A549 (cell line): ENCODE data around the gene ZBTB11. TPM values are rescaled to one million over a fixed set of nuclear protein-coding genes. Genes with fewer than 3 reads are reported as not detected.
"Not testable (repeated sequence)": the region's sequence is repeated elsewhere in the genome, so short reads cannot be mapped to it uniquely, and the experiment has no call there.

Experiments used
- ATAC-seq, 2 experiments: fragments of 200-7000 bp in 1 of 2; fragments of >200 bp in 1 of 2; cut with Nextera tagmentation in 1 of 2; cut with Tn5 transposase in 1 of 2; 3 replicates each; pipeline versions ENCODE4 v1.8.0 to v1.9.1; 2018 to 2020; ENCODE audit warnings: mild to moderate bottlenecking in 1 of 2, moderate library complexity in 1 of 2
- CTCF ChIA-PET: fragments of 300-600 bp; sonication (Branson Sonifier 250); formaldehyde crosslinking; extraction: SDS; loops from one replicate; lab custom pipeline; 2021; ENCODE audit warnings: antibody characterized with exemption, inconsistent platforms; lab: Yijun Ruan, JAX
- POLR2A ChIA-PET: fragments of 350-600 bp; formaldehyde crosslinking; extraction: SDS; loops from one replicate; lab custom pipeline; 2021; ENCODE audit warnings: antibody characterized with exemption, inconsistent platforms; lab: Yijun Ruan, JAX
- DNase-seq, 2 experiments: peaks; one replicate each; pipeline versions ENCODE4 v3.0.0 to v3.0.0-alpha.2; 2011 to 2016; ENCODE audit warnings: low read depth in 1 of 2, low spot score in 1 of 2
- FAIRE-seq: peaks from 2 replicates; lab custom pipeline; 2011; peaks lifted over from hg19 to GRCh38; lab: Jason Lieb, UNC
- H3K27ac ChIP-seq, 2 experiments: fragments of >200 bp; sonication (Bioruptor Twin); formaldehyde crosslinking; 3 replicates each; pipeline ENCODE4 v1.5.1; 2016 to 2017
- H3K4me1 ChIP-seq: fragments of >200 bp; sonication (Bioruptor Twin); formaldehyde crosslinking; 3 replicates; pipeline ENCODE4 v1.6.1; 2016
- H3K4me2 ChIP-seq: fragments of >200 bp; sonication (Bioruptor Twin); formaldehyde crosslinking; 3 replicates; pipeline ENCODE4 v1.6.1; 2016
- H3K4me3 ChIP-seq: fragments of >200 bp; sonication (Bioruptor Twin); formaldehyde crosslinking; 3 replicates; pipeline ENCODE4 v1.5.1; 2016
- H3K9me3 ChIP-seq: fragments of >200 bp; sonication (Bioruptor Twin); formaldehyde crosslinking; 3 replicates; pipeline ENCODE4 v1.6.1; 2016
- CBX2 ChIP-seq: fragments of 200-600 bp; sonication (generic); IDR thresholded peaks from 2 replicates; pipeline ENCODE4 v1.6.1; 2016; ENCODE audit warnings: low read depth, mild to moderate bottlenecking, borderline replicate concordance
- CBX8 ChIP-seq: fragments of 200-600 bp; sonication (generic); IDR thresholded peaks from 2 replicates; pipeline ENCODE4 v1.6.1; 2016
- EP300 ChIP-seq, 2 experiments: fragments of >200 bp; sonication (Bioruptor Twin); formaldehyde crosslinking; IDR thresholded peaks; 2 replicates in 1 of 2; 3 replicates in 1 of 2; pipeline ENCODE4 v1.6.1; 2016 to 2017
- FOSB ChIP-seq: fragments of 250-450 bp; sonication (Bioruptor Pico); IDR thresholded peaks from 2 replicates; pipeline ENCODE4 v1.5.0; 2020; ENCODE audit warnings: mild to moderate bottlenecking, moderate library complexity
- GATA3 ChIP-seq: IDR thresholded peaks from 2 replicates; pipeline ENCODE4 v1.6.1; 2012; ENCODE audit warnings: borderline replicate concordance
- HOXB13 ChIP-seq: fragments of 250-450 bp; sonication (Bioruptor Pico); IDR thresholded peaks from 2 replicates; pipeline ENCODE4 v1.5.0; 2020; ENCODE audit warnings: low read depth, mild to moderate bottlenecking, moderate library complexity
- HOXB5 ChIP-seq: fragments of 250-450 bp; sonication (Bioruptor Pico); IDR thresholded peaks from 2 replicates; pipeline ENCODE4 v1.5.0; 2020; ENCODE audit warnings: mild to moderate bottlenecking, moderate library complexity
- JUNB ChIP-seq: fragments of >200 bp; sonication (Bioruptor Twin); formaldehyde crosslinking; IDR thresholded peaks from 2 replicates; pipeline ENCODE4 v1.6.1; 2016
- KDM1A ChIP-seq: fragments of 200-600 bp; sonication (generic); IDR thresholded peaks from 2 replicates; pipeline ENCODE4 v1.6.1; 2016; ENCODE audit warnings: low read depth, mild to moderate bottlenecking
- KDM5A ChIP-seq: fragments of 200-600 bp; sonication (generic); IDR thresholded peaks from 2 replicates; pipeline ENCODE4 v1.6.1; 2016; ENCODE audit warnings: antibody characterized with exemption, mild to moderate bottlenecking
- MAZ ChIP-seq: fragments of 150-350 bp; IDR thresholded peaks from 2 replicates; pipeline ENCODE4 v1.6.1; 2014; ENCODE audit warnings: antibody characterized with exemption, low read depth, low read length, borderline replicate concordance
- NFE2L2 ChIP-seq: fragments of 150-350 bp; conservative IDR thresholded peaks from 2 replicates; pipeline ENCODE4 v1.6.1; 2014; ENCODE audit warnings: low read length
- NPAS2 ChIP-seq: fragments of 250-450 bp; sonication (Bioruptor Pico); IDR thresholded peaks from 2 replicates; pipeline ENCODE4 v1.8.0; 2022; ENCODE audit warnings: mild to moderate bottlenecking, moderate library complexity, borderline replicate concordance
- ZC3H11A ChIP-seq: fragments of 450-650 bp; IDR thresholded peaks from 2 replicates; pipeline ENCODE4 v1.6.1; 2014; ENCODE audit warnings: antibody characterized with exemption, mild to moderate bottlenecking
- ZFP36 ChIP-seq: fragments of 450-650 bp; IDR thresholded peaks from 2 replicates; pipeline ENCODE4 v1.6.1; 2014; ENCODE audit warnings: borderline replicate concordance; ENCODE audit not compliant: partially characterized antibody
- WGBS: methylation state at CpG from one replicate; pipeline ENCODE4 v1.1.6; 2017; ENCODE audit errors: missing lambda C conversion rate; 5-methylcytosine and 5-hydroxymethylcytosine counted together
- polyA plus RNA-seq, 4 experiments: library from polyadenylated mRNA; depleted of rRNA in 3 of 4; stranded (reverse); fragments of >200 nt; fragmentation: RNase III in 1 of 4; extraction: RNeasy Plus Mini Kit Qiagen cat#74134 plus additional on column Dnase treatment in 1 of 4; gene quantifications; 2 replicates in 3 of 4; 3 replicates in 1 of 4; pipeline ENCODE4 v1.2.3, GENCODE V29; 2011 to 2017
- TF ChIP-seq, protein P1 (sequence below): fragments of 150-350 bp; IDR thresholded peaks from 2 replicates; pipeline ENCODE4 v1.6.1; 2014; ENCODE audit warnings: low read depth, mild to moderate bottlenecking, low read length
- TF ChIP-seq, protein P2 (sequence below): IDR thresholded peaks from 2 replicates; pipeline ENCODE4 v1.6.1; 2012; ENCODE audit warnings: low read depth, borderline replicate concordance
- TF ChIP-seq, protein P3 (sequence below): fragments of 250-450 bp; sonication (Bioruptor Pico); IDR thresholded peaks from 2 replicates; pipeline ENCODE4 v1.5.0; 2020; ENCODE audit warnings: low read depth, mild to moderate bottlenecking, moderate library complexity
- TF ChIP-seq, protein P4 (sequence below): fragments of >200 bp; sonication (Bioruptor Twin); formaldehyde crosslinking; IDR thresholded peaks from 3 replicates; pipeline ENCODE4 v1.6.1; 2016

Gene ZBTB11
- polyA plus RNA-seq, 2 of the 4 experiments (the other 2 are of a cell fraction) = 11.3 to 24.3 TPM

DNA sequence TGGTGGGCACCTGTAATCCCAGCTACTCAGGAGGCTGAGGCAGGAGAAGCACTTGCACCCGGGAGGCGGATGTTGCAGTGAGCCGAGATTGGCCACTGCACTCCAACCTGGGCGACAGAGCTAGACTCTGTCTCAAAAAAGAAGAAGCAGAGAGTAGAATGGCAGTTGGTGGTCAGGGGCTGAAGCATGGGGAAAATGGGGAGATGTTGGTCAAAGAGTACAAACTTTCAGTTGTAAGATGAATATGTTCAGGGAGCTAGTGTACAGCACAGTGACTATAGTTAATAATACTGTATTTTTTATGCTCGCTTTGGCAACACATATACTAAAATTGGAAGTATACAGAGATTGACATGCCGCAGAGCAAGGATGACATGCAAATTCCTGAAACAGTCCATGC lies 61.4 kb downstream of the ZBTB11 start:
- ChIA-PET CTCF (no interaction called here), POLR2A (no interaction called here)
- H3K4me3 ChIP-seq = no peak overlapping the region
- WGBS = 85% methylated on average over 6 of the region's 6 CpGs
- no peak overlapping the region for H3K27ac ChIP-seq
- H3K4me1 ChIP-seq = no peaks in the 10 kb centered on the region
- FAIRE-seq = no peak
- DNase-seq = no peak
- H3K9me3 ChIP-seq = no peaks in the 10 kb centered on the region
- no peak overlapping the region for H3K4me2 ChIP-seq
- TF ChIP-seq HOXB5 (CRISPR knock-in tag) (no peak), CBX8 (no peak), KDM1A (no peak), EP300 (IDR thresholded peaks at IDR 0.05) (no peak), ZC3H11A (no peak)
- no peak for ATAC-seq

DNA sequence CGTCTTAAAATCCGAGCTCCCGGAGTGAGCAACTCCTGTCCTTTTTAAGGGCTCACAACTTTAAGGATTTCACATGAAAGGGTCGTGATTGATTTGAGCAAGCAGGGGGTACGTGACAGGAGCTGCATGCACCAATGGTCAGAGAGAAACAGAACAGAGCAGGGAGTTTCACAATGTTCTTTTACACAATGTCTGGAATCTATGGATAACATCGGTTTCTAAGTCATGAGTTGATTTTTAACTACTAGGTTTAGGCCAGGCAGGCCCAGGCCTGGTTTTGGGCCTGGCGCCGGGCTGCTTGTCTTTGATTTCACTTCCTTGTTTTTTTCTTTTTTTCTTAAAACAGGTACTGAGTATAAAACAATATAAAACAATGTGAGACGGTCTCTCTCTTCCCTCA lies 63.9 kb downstream of the ZBTB11 start:
- H3K27ac ChIP-seq, DNase-seq, H3K4me2 ChIP-seq, H3K4me1 ChIP-seq, ATAC-seq, H3K9me3 ChIP-seq, H3K4me3 ChIP-seq, FAIRE-seq, POLR2A ChIA-PET: not testable (repeated sequence)
- 78% methylated on average over 8 of the region's 9 CpGs for WGBS
- CTCF ChIA-PET = interaction anchor here (1.2 kb wide), 1 partner anchor 95 kb away, joined by 3 read pairs; no protein-coding TSS in a partner anchor

DNA sequence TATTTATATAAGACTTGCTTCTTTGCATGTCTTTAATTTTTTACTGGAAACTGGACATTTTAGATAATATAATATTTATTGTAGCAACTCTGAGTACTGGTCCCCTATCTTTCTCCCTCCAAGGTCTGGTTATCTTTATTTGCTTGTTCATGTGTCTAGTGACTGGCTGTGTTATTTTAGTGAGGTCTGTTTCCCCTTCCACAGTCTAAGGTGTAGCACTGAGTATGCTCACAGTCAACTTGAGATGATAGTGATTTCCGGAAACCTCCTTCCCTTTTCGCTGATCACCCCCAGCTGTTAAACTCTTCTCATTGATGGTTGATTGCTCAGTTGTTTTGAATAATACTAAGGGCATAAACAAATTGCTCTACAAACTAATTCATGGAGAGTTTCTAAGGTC lies 65.9 kb downstream of the ZBTB11 start:
- ChIA-PET POLR2A (no interaction called here), CTCF (no interaction called here)
- Histone ChIP-seq H3K4me3 (no peak overlapping the region), H3K9me3 (no peaks in the 10 kb centered on the region), H3K4me2 (no peak overlapping the region), H3K4me1 (no peaks in the 10 kb centered on the region), H3K27ac (no peak overlapping the region)
- no peak for ATAC-seq
- DNase-seq = no peak
- 98% methylated on average over 2 of the region's 2 CpGs for WGBS
- FAIRE-seq = no peak
- TF ChIP-seq FOSB (CRISPR knock-in tag) (no peak), CBX2 (no peak), HOXB5 (CRISPR knock-in tag) (no peak), GATA3 (no peak), MAZ (no peak), ZFP36 (no peak), KDM5A (no peak)
- TF ChIP-seq, protein P1, sequence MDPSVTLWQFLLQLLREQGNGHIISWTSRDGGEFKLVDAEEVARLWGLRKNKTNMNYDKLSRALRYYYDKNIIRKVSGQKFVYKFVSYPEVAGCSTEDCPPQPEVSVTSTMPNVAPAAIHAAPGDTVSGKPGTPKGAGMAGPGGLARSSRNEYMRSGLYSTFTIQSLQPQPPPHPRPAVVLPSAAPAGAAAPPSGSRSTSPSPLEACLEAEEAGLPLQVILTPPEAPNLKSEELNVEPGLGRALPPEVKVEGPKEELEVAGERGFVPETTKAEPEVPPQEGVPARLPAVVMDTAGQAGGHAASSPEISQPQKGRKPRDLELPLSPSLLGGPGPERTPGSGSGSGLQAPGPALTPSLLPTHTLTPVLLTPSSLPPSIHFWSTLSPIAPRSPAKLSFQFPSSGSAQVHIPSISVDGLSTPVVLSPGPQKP = no peak
- TF ChIP-seq, protein P2, sequence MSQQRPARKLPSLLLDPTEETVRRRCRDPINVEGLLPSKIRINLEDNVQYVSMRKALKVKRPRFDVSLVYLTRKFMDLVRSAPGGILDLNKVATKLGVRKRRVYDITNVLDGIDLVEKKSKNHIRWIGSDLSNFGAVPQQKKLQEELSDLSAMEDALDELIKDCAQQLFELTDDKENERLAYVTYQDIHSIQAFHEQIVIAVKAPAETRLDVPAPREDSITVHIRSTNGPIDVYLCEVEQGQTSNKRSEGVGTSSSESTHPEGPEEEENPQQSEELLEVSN = no peak
- TF ChIP-seq, protein P3, sequence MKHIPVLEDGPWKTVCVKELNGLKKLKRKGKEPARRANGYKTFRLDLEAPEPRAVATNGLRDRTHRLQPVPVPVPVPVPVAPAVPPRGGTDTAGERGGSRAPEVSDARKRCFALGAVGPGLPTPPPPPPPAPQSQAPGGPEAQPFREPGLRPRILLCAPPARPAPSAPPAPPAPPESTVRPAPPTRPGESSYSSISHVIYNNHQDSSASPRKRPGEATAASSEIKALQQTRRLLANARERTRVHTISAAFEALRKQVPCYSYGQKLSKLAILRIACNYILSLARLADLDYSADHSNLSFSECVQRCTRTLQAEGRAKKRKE = no peak

DNA sequence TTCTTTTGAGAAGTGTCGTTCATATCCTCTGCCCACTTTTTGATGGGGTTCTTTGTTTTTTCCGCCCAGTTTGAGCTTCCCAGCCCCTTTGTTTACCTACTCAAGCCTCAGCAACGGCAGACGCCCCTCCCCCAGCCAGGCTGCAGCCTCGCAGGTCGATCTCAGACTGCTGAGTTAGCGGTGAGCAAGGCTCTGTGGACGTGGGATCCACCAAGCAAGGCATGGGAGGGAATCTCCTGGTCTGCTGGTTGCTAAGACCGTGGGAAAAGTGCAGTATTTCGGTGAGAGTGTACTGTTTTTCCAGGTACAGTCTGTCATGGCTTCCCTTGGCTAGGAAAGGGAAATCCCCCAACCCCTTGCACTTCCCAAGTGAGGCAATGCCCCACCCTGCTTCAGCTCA lies 71.5 kb downstream of the ZBTB11 start:
- FAIRE-seq, H3K4me2 ChIP-seq, H3K4me3 ChIP-seq, H3K4me1 ChIP-seq, DNase-seq, H3K9me3 ChIP-seq, ATAC-seq, CTCF ChIA-PET, POLR2A ChIA-PET, H3K27ac ChIP-seq: not testable (repeated sequence)
- WGBS = 72% methylated on average over 10 of the region's 10 CpGs

DNA sequence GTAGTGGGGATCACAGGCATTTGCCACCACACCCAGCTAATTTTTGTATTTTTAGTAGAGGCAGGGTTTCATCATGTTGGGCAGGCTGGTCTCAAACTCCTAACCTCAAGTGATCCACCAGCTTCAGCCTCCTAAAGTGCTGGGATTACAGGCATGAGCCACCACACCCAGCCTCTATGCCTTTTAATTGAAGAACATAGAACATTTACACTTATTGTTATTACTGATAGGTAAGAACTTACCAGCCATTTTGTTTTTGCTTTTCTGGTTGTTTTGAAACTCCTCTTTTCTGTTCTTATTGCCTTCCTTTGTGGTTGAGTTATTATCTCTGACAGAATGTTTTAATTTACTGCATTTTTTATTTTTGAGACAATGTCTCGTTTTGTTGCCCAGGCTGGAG lies 73.7 kb downstream of the ZBTB11 start:
- DNase-seq = no peak
- no peak for ATAC-seq
- TF ChIP-seq HOXB13 (CRISPR knock-in tag) (no peak), NFE2L2 (no peak), NPAS2 (CRISPR knock-in tag) (no peak), JUNB (no peak)
- TF ChIP-seq, protein P3 = no peak
- TF ChIP-seq, protein P4, sequence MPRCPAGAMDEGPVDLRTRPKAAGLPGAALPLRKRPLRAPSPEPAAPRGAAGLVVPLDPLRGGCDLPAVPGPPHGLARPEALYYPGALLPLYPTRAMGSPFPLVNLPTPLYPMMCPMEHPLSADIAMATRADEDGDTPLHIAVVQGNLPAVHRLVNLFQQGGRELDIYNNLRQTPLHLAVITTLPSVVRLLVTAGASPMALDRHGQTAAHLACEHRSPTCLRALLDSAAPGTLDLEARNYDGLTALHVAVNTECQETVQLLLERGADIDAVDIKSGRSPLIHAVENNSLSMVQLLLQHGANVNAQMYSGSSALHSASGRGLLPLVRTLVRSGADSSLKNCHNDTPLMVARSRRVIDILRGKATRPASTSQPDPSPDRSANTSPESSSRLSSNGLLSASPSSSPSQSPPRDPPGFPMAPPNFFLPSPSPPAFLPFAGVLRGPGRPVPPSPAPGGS = no peak
- no peak overlapping the region for H3K27ac ChIP-seq
- no peaks in the 10 kb centered on the region for H3K4me1 ChIP-seq
- FAIRE-seq = no peak
- H3K9me3 ChIP-seq = no peaks in the 10 kb centered on the region
- ChIA-PET POLR2A (no interaction called here), CTCF (no interaction called here)
- H3K4me3 ChIP-seq = no peak overlapping the region
- H3K4me2 ChIP-seq = no peak overlapping the region
- whole genome bisulfite sequencing = 100% methylated on average over 1 of the region's 1 CpG
